GM06990 (cell line): ENCODE measurements around the gene DSCAM.
"Not testable (repeated sequence)": the region's sequence is repeated elsewhere in the genome, so short reads cannot be mapped to it uniquely, and the experiment has no call there.

Experiments
- DNase-seq: peaks from one replicate; pipeline ENCODE4 v3.0.0-alpha.2; 2011; ENCODE audit not compliant: insufficient read length; ENCODE audit errors: extremely low read depth
- H3K27me3 ChIP-seq: replicated peaks from 2 replicates; pipeline ENCODE4 v1.6.0; 2011; ENCODE audit warnings: low read length; ENCODE audit not compliant: control insufficient read depth, insufficient read depth
- H3K36me3 ChIP-seq: 2 replicates; pipeline ENCODE4 v1.5.1; 2011; ENCODE audit warnings: low read length; ENCODE audit not compliant: control insufficient read depth, insufficient read depth
- H3K4me3 ChIP-seq: replicated peaks from 2 replicates; pipeline ENCODE4 v1.5.1; 2011; ENCODE audit warnings: low read depth, mild to moderate bottlenecking, control low read depth, low read length
- TF ChIP-seq, protein P1 (sequence below): IDR thresholded peaks from 2 replicates; pipeline ENCODE4 v1.5.1; 2011; ENCODE audit warnings: low read length, control low read depth, mild to moderate bottlenecking, inconsistent platforms; ENCODE audit not compliant: insufficient read depth, poor library complexity, severe bottlenecking

DSCAM gene

DNA sequence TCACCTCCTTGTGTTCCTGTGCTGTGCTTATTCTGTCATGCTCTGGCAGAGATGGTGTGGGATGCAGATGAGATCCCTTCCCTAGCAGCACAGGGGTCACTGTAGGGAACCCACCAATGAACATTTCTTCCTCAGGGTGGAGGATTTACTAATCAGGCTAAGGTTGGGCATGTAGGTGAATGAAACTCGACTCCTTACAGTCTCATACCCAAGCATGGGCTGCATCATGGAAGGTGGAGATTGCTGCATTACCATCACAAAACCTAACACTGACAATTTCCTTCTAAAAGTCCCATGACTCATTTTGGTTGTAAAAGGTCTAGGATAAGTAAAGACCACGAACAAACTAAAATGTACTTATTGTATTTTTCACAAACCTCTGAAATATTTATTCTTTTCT, 399.9 kb downstream of the DSCAM start:
- TF ChIP-seq, protein P1, sequence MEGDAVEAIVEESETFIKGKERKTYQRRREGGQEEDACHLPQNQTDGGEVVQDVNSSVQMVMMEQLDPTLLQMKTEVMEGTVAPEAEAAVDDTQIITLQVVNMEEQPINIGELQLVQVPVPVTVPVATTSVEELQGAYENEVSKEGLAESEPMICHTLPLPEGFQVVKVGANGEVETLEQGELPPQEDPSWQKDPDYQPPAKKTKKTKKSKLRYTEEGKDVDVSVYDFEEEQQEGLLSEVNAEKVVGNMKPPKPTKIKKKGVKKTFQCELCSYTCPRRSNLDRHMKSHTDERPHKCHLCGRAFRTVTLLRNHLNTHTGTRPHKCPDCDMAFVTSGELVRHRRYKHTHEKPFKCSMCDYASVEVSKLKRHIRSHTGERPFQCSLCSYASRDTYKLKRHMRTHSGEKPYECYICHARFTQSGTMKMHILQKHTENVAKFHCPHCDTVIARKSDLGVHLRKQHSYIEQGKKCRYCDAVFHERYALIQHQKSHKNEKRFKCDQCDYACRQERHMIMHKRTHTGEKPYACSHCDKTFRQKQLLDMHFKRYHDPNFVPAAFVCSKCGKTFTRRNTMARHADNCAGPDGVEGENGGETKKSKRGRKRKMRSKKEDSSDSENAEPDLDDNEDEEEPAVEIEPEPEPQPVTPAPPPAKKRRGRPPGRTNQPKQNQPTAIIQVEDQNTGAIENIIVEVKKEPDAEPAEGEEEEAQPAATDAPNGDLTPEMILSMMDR, result no peak
- no peaks in the 10 kb centered on the region for H3K27me3 ChIP-seq
- DNase-seq, result no peak
- no peak overlapping the region for H3K4me3 ChIP-seq
- H3K36me3 ChIP-seq, result no peaks in the 10 kb centered on the region

DNA sequence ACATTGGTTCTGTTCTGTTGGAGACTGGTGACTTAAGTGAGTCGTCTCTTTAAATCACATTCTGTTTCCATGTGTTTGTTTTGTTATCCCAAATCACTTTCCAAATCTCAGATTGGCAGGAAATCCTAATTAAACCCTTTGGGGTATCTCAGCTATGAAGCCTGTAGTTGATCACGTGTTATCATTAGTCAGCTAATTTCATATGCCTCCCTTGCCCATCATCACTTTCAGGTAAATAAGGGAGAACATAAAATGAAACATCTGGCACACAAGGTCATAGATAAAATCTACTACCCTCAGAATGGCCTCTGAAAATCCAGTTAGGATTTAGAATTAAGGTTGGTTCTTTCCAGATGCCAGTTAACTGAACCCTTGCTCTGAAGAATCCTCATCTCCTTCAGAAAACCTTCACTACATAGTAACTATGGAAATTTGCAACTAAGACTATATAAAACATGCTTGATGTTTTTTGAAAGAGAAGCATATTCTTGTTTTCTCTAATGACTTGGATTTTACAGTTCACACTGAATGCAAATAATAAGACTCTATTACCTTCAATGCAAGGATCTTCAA, 401.5 kb downstream of the DSCAM start:
- no peaks in the 10 kb centered on the region for H3K27me3 ChIP-seq
- no peak for DNase-seq
- TF ChIP-seq, protein P1, result no peak

DNA sequence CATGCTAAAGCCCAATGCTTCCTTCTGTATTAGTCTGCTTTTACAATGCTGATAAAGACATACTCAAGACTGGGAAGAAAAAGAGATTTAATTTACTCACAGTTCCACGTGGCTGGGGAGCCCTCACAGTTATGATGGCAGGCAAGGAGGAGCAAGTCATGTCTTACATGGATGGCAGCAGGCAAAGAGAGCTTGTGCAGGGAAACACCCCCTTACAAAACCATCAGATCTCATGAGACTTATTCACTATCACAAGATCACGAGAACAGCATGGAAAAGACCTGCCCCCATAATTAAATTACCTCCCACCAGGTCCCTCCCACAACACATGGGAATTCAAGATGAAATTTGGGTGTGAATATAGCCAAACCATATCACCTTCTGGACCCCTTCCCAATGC, 407.4 kb downstream of the DSCAM start:
- not testable (repeated sequence) for H3K4me3 ChIP-seq, H3K27me3 ChIP-seq, H3K36me3 ChIP-seq, DNase-seq

More for the DNA sequence above, 401.5 kb downstream of the DSCAM start:
- Histone ChIP-seq H3K36me3 (no peaks in the 10 kb centered on the region), H3K4me3 (no peak overlapping the region)

DNA sequence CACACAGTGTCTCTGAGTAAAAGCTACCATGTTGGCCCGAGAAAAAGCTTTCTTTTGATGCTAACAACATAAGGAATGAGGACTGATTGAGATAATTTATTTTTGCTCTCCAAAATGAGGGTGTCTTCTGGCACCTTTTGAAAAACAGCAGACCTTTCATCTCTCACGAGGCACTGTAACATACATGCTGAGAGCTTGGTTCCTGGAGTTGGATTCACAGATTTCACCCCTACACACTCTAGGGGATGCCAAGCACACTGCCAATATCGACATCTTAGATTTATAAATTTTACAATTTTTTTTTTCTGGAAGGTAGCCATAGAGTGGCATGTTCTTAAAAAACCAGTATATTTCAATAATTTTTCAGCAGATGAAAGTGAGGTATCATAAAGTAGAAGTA, 408.3 kb downstream of the DSCAM start:
- Histone ChIP-seq H3K27me3 (no peaks in the 10 kb centered on the region), H3K36me3 (no peaks in the 10 kb centered on the region), H3K4me3 (no peak overlapping the region)
- no peak for DNase-seq
- TF ChIP-seq, protein P1, result no peak

DNA sequence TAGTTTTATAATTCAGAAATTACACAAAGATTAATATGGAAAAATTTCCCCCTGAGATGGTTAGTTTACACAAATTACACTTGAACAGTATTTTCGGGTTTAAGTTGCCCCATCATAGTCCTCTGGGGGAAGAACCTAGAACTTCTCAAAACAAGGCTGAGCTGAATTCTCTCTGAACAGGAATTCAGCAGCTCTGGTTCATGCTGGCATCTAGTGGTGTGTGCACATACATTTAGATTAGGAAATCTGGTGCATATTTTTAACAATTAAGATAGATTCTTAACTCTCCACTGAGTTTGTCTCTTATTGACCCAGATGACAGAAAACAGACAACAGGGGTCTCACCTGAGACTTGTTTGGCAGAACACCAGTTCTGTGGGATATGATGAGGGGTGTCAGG, 410.7 kb downstream of the DSCAM start:
- TF ChIP-seq, protein P1, result no peak

DNA sequence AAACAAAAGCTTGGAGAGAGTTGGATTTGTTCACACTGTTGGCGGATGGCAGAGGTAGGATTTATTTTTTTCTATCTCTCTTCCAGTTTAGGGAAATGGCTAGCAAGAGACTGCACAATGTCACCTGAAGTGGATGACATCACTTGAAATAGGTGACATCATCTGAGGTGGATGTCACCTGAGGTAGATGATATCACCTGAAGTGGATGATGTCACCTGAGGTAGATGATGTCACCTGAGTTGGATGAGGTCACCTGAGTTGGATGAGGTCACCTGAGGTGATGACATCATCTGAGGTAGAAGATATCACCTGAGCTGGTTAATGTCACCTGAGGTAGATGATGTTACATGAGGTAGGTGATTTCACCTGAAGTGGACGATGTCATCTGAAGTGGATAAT, 413.4 kb downstream of the DSCAM start:
- no peaks in the 10 kb centered on the region for H3K27me3 ChIP-seq
- no peaks in the 10 kb centered on the region for H3K36me3 ChIP-seq
- DNase-seq, result no peak
- H3K4me3 ChIP-seq, result no peak overlapping the region
- TF ChIP-seq, protein P1, result no peak

More for the DNA sequence above, 410.7 kb downstream of the DSCAM start:
- no peak overlapping the region for H3K4me3 ChIP-seq
- no peaks in the 10 kb centered on the region for H3K36me3 ChIP-seq
- no peak for DNase-seq
- H3K27me3 ChIP-seq, result no peaks in the 10 kb centered on the region
